Common myeloid progenitor, CD34-positive (primary cell): ENCODE data around the gene LAYN.

ENCODE experiments used
- CTCF ChIA-PET: fragments of 350-600 bp; sonication (Branson Sonifier 250); formaldehyde crosslinking; loops from one replicate; lab custom pipeline; 2021; ENCODE audit warnings: antibody characterized with exemption; lab: Charles Lee
- POLR2A ChIA-PET: fragments of 350-600 bp; sonication (Branson Sonifier 250); formaldehyde crosslinking; loops from one replicate; lab custom pipeline; 2021; ENCODE audit warnings: antibody characterized with exemption; lab: Charles Lee
- DNase-seq, 3 donors: peaks; one replicate each; pipeline versions ENCODE4 v3.0.0 to v3.0.0-alpha.2; 2013
- H3K27ac ChIP-seq, 2 experiments: 1 replicate in 1 of 2; 2 replicates in 1 of 2; pipeline ENCODE4 v1.7.0; 2013; ENCODE audit warnings: inconsistent platforms in 2 of 2, low read length in 2 of 2, mild to moderate bottlenecking in 2 of 2, low read depth in 1 of 2, moderate library complexity in 1 of 2; ENCODE audit not compliant: severe bottlenecking in 2 of 2, insufficient read depth in 1 of 2, poor library complexity in 1 of 2
- H3K27me3 ChIP-seq, 5 experiments: replicated peaks in 2 of 5; 1 replicate in 3 of 5; 2 replicates in 2 of 5; pipeline versions ENCODE4 v1.6.1 to v1.7.0; 2013; ENCODE audit warnings: low read length in 4 of 5, mild to moderate bottlenecking in 2 of 5, moderate library complexity in 2 of 5, inconsistent platforms in 1 of 5; ENCODE audit not compliant: insufficient read depth in 5 of 5, control insufficient read depth in 4 of 5
- H3K36me3 ChIP-seq, 4 experiments: 1 replicate in 2 of 4; 2 replicates in 2 of 4; pipeline versions ENCODE4 v1.6.1 to v1.7.0; 2013; ENCODE audit warnings: low read length in 3 of 4, control low read depth in 1 of 4, mild to moderate bottlenecking in 1 of 4; ENCODE audit not compliant: control insufficient read depth in 4 of 4, insufficient read depth in 4 of 4
- H3K4me1 ChIP-seq, 4 experiments: 1 replicate in 3 of 4; 2 replicates in 1 of 4; pipeline versions ENCODE4 v1.6.1 to v1.7.1; 2013; ENCODE audit warnings: low read length in 3 of 4, mild to moderate bottlenecking in 3 of 4, control low read depth in 1 of 4, inconsistent platforms in 1 of 4, moderate library complexity in 1 of 4; ENCODE audit not compliant: control insufficient read depth in 4 of 4, insufficient read depth in 4 of 4; ENCODE audit errors: control extremely low read depth in 1 of 4
- H3K4me3 ChIP-seq, 7 experiments: 1 replicate in 4 of 7; 2 replicates in 3 of 7; pipeline versions ENCODE4 v1.5.1 to v1.7.0; 2013; ENCODE audit warnings: mild to moderate bottlenecking in 7 of 7, low read length in 6 of 7, moderate library complexity in 6 of 7, inconsistent platforms in 2 of 7, low read depth in 2 of 7, control low read depth in 1 of 7; ENCODE audit not compliant: insufficient read depth in 4 of 7, control insufficient read depth in 1 of 7; ENCODE audit errors: extremely low read depth in 1 of 7
- H3K9me3 ChIP-seq, 5 experiments: 1 replicate in 4 of 5; 2 replicates in 1 of 5; pipeline versions ENCODE4 v1.6.1 to v1.7.1; 2013; ENCODE audit warnings: low read length in 4 of 5, mild to moderate bottlenecking in 2 of 5, inconsistent platforms in 1 of 5, low read depth in 1 of 5, moderate library complexity in 1 of 5; ENCODE audit not compliant: control insufficient read depth in 4 of 5, insufficient read depth in 2 of 5; ENCODE audit errors: control extremely low read depth in 1 of 5
- WGBS: methylation state at CpG from one replicate; pipeline ENCODE4 v1.1.5; 2013; ENCODE audit not compliant: insufficient coverage; 5-methylcytosine and 5-hydroxymethylcytosine counted together

LAYN gene

GRCh38 chr11:111521135-111521534 lies 19.4 kb upstream of the LAYN start:
- Histone ChIP-seq H3K36me3 (no peaks in the 10 kb centered on the region), H3K4me3 (no peak overlapping the region), H3K27me3 (no peaks in the 10 kb centered on the region), H3K9me3 (no peaks in the 10 kb centered on the region), H3K4me1 (no peaks in the 10 kb centered on the region), H3K27ac (no peak overlapping the region)
- CTCF ChIA-PET = no interaction called here
- no peak for DNase-seq
- POLR2A ChIA-PET = no interaction called here
- WGBS = no CpG with 5 or more reads among the region's 2 CpGs

GRCh38 chr11:111522426-111522825 lies 18.1 kb upstream of the LAYN start:
- WGBS = 100% methylated on average over 2 of the region's 5 CpGs
- Histone ChIP-seq H3K4me3 (no peak overlapping the region), H3K27ac (no peak overlapping the region), H3K36me3 (no peaks in the 10 kb centered on the region), H3K9me3 (no peaks in the 10 kb centered on the region), H3K27me3 (no peaks in the 10 kb centered on the region), H3K4me1 (no peaks in the 10 kb centered on the region)
- no peak for DNase-seq
- ChIA-PET POLR2A (no interaction called here), CTCF (interaction anchor here (1.2 to 1.4 kb wide), 2 partner anchors 9 to 76 kb away, joined by 3 read pairs; no protein-coding TSS in a partner anchor)

- ChIA-PET POLR2A (interaction anchor here (0.6 kb wide), 1 partner anchor 9 kb away, joined by 4 read pairs; no protein-coding TSS in a partner anchor), CTCF (interaction anchor here (1.2 to 1.4 kb wide), 2 partner anchors 8 to 77 kb away, joined by 3 read pairs; no protein-coding TSS in a partner anchor)
- no peaks in the 10 kb centered on the region for H3K36me3 ChIP-seq
- no peak overlapping the region for H3K4me3 ChIP-seq
- no peak overlapping the region for H3K27ac ChIP-seq
- H3K9me3 ChIP-seq = no peaks in the 10 kb centered on the region
- H3K4me1 ChIP-seq = no peaks in the 10 kb centered on the region
- H3K27me3 ChIP-seq = no peaks in the 10 kb centered on the region
- DNase-seq = no peak
- WGBS = 83% methylated on average over 1 of the region's 2 CpGs
Measured at GRCh38 chr11:111523343-111523742, 17.2 kb upstream of the LAYN start.

- ChIA-PET CTCF (no interaction called here), POLR2A (no interaction called here)
- no peaks in the 10 kb centered on the region for H3K9me3 ChIP-seq
- no peak overlapping the region for H3K4me3 ChIP-seq
- H3K27me3 ChIP-seq = no peaks in the 10 kb centered on the region
- H3K4me1 ChIP-seq = no peaks in the 10 kb centered on the region
- 75% methylated on average over 1 of the region's 1 CpG for WGBS
- no peak overlapping the region for H3K27ac ChIP-seq
- no peak for DNase-seq
- no peaks in the 10 kb centered on the region for H3K36me3 ChIP-seq
Measured at GRCh38 chr11:111524056-111524455, 16.5 kb upstream of the LAYN start.

GRCh38 chr11:111525456-111525855 lies 15.1 kb upstream of the LAYN start:
- H3K9me3 ChIP-seq = no peaks in the 10 kb centered on the region
- no peak overlapping the region for H3K27ac ChIP-seq
- ChIA-PET POLR2A (no interaction called here), CTCF (no interaction called here)
- H3K36me3 ChIP-seq = no peaks in the 10 kb centered on the region
- H3K27me3 ChIP-seq = no peaks in the 10 kb centered on the region
- DNase-seq = no peak
- no peak overlapping the region for H3K4me3 ChIP-seq
- WGBS = 100% methylated on average over 1 of the region's 1 CpG
- no peaks in the 10 kb centered on the region for H3K4me1 ChIP-seq

- H3K27ac ChIP-seq = no peak overlapping the region
- peaks cover 0 to under 1% (median 0%) of the 10 kb centered on the region in 4 experiments for H3K4me1 ChIP-seq
- no peaks in the 10 kb centered on the region for H3K27me3 ChIP-seq
- POLR2A ChIA-PET = no interaction called here
- no peaks in the 10 kb centered on the region for H3K36me3 ChIP-seq
- 100% methylated on average over 1 of the region's 1 CpG for WGBS
- DNase-seq = no peak
- no peaks in the 10 kb centered on the region for H3K9me3 ChIP-seq
- no peak overlapping the region for H3K4me3 ChIP-seq
- CTCF ChIA-PET = interaction anchor here (0.8 kb wide), 1 partner anchor 72 kb away, joined by 3 read pairs; no protein-coding TSS in a partner anchor
Measured at GRCh38 chr11:111526501-111526900, 14.0 kb upstream of the LAYN start.

GRCh38 chr11:111527279-111527678 lies 13.2 kb upstream of the LAYN start:
- DNase-seq = no peak
- no peaks in the 10 kb centered on the region for H3K9me3 ChIP-seq
- no CpG with 5 or more reads among the region's 1 CpG for WGBS
- no peak overlapping the region for H3K27ac ChIP-seq
- H3K4me1 ChIP-seq = peaks cover 0 to 6% (median 0%) of the 10 kb centered on the region in 4 experiments
- no peak overlapping the region for H3K4me3 ChIP-seq
- no peaks in the 10 kb centered on the region for H3K27me3 ChIP-seq
- no peaks in the 10 kb centered on the region for H3K36me3 ChIP-seq
- POLR2A ChIA-PET = no interaction called here
- CTCF ChIA-PET = no interaction called here
